GM19463 (cell line): ENCODE measurements around the gene GLB1L3.
"Not testable (repeated sequence)": the region's sequence is repeated elsewhere in the genome, so short reads cannot be mapped to it uniquely, and the experiment has no call there.

Experiments
- ATAC-seq: cut with Tn5 transposase; IDR thresholded peaks from one replicate; pipeline ENCODE4 v1.9.1; 2021; ENCODE audit warnings: mild to moderate bottlenecking, moderate library complexity; ENCODE audit not compliant: unreplicated experiment

The GLB1L3 gene

GRCh38 chr11:134272381-134273316, 3.5 kb upstream of the GLB1L3 start:
- no peak for ATAC-seq

GRCh38 chr11:134273317-134273712, 2.9 kb upstream of the GLB1L3 start:
- ATAC-seq: no peak

DNA sequence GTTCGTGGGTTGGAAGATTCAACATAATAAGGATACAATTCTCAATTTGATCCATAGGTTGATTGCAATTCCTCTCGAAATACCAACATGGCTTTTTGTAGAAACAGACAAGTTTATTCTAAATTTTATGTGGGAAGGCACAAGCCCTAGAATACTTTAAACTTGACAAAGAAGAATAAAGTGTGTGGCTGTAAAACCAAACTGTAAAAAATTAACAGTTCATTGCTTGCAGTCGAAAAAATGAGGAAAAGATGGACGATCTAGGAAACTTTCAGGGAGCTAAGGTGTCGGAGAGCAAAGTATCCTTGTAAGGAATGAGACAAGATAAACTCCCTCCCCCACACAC, 1.0 kb upstream of the GLB1L3 start:
- ATAC-seq: no peak

- peak; percentile 14 for ATAC-seq
Measured at GRCh38 chr11:134276396-134277182, 410 bp downstream of the GLB1L3 start.

DNA sequence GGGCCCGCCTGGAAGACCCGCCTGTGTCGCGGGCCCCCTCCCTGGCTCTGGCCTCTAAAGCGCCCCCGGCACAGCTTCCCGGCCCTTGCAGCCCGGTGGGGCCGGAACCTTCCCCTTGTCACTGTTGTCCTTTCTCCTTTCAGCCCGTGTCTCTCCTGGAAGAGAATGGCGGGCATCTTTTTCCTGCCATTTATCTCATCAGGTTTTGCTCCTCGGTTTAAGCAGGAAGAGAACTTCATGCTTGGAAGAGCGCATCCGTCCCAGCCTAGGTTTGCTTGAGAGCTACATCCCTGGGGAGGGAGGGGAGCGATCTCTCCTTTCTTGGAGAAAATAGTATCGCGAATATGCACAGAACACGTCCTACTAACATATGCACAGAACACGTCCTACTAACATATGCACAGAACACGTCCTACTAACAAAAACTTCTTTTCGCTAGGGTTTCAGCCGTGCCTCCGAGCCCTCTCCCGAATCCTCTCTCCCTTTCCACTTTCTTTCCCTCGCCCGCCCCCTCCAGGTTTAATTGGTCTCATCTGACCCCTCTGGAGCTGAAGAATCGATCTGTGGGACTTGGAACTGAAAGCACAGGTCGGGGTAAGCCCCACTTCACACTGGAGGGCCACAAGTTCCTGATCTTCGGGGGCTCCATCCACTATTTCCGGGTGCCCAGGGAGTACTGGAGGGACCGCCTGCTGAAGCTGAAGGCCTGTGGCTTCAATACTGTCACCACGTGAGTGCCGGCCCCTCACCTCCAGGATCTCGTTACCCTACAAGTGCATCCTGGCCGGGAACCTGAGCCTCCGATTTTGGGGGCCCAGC, 1.2 kb downstream of the GLB1L3 start:
- ATAC-seq: no peak

- ATAC-seq: no peak
Measured at GRCh38 chr11:134278356-134278755, 2.2 kb downstream of the GLB1L3 start.

DNA sequence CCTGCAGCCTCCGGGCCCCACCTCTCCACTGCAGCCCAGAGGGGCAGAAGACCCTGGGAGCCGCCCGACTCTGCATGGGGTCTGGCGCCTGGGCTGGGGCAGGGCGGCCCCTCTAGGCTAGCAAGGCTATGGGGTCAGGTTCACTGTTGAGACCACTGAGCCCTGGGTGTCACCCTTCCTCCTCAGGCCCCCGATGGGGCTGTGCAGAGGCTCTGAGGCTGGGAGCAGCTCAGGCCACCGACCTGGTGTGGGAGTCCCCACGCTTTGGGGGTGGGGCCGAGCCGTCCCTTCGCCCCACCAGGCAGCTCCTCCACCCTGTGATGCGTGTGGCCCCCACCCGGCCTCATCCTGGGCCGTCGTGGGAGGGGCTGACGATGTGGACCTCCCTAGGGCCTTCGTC, 5.5 kb downstream of the GLB1L3 start:
- not testable (repeated sequence) for ATAC-seq

- no peak for ATAC-seq
Measured at GRCh38 chr11:134282121-134283045, 6.2 kb downstream of the GLB1L3 start.

DNA sequence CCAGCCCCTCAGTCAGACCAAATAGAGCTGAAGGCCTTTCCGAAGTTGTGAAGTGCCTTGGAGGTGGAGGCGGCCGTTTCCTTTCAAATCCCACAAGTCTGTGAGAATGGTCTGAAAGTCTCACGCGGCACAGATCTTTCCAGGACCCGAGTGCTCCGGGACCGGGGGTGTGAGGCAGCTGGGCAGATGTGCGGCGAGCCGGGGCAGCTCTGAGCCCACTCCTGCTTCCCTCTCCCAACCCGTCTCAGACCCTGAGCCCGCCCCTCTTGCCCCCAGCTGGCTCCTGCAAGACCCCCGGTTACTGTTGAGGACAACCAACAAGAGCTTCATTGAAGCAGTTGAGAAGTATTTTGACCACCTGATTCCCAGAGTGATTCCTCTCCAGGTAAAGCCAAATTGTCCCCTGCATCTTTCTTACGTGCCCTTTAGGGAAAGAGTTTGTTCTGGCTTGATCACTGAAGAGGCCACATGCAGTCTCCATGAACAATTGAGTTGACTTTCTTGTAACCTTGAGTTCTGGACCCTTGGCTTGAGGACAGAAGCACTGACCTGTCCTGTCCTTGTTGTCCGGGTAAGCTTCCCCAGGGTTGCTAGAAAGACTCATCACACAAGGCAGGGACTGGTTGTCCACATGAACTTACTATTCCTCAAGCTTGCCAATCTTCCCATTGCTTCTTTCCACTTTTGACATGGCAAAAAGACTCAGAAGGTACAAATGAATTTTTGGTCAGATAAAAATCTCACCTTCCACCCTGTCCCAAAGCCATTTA, 7.5 kb downstream of the GLB1L3 start:
- no peak for ATAC-seq

- ATAC-seq: not testable (repeated sequence)
Measured at GRCh38 chr11:134284349-134284748, 8.2 kb downstream of the GLB1L3 start.

GRCh38 chr11:134287561-134287960, 11.4 kb downstream of the GLB1L3 start:
- ATAC-seq: no peak

- ATAC-seq: no peak
Measured at GRCh38 chr11:134288486-134288885, 12.3 kb downstream of the GLB1L3 start.

GRCh38 chr11:134289167-134289566, 13.0 kb downstream of the GLB1L3 start:
- ATAC-seq: no peak

DNA sequence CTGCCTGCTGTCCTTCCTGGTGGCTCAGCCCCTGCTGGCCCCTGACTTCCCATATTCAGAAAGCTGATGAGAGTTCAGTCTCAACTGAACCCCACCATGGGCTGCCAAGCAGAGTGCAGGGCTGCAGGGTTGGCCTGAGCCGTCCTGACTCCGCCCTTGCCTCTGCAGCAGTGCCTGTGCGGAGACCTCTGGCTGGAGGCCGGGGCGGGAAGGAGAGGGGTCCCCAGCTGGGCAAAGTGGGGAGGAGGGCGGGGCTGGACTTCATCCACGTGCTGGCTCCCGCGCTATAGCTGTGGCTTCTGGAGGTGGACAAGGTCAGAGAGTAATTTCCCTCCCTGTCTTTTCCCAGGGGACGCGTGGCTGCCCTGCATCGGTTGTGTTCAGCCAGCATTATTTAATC, 13.6 kb downstream of the GLB1L3 start:
- ATAC-seq: no peak

DNA sequence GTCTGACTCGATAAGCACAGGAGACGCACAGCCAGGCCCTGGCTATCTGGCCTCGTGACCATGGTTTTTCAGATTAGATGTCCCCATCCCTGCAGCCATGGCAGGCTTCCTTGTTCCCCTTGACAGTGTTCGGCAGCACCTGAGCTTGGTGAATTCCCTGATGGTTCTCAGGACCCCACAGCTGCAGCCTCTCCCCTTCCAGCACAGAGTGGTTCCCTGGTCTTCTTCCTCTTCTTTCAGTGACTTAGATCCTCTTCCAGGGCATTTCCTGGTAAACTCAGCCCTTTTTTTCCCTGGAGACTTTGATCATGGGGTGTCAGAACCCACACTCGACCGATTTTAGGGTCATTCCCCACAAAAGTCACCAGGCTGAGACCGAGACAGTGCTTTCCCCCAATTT, 14.5 kb downstream of the GLB1L3 start:
- ATAC-seq: no peak

GRCh38 chr11:134291196-134291595, 15.0 kb downstream of the GLB1L3 start:
- no peak for ATAC-seq

GRCh38 chr11:134292661-134293060, 16.5 kb downstream of the GLB1L3 start:
- ATAC-seq: no peak

GRCh38 chr11:134293119-134294113, 17.2 kb downstream of the GLB1L3 start:
- ATAC-seq: no peak
